ENCODE measurements around the gene PLXND1.

Gene PLXND1

DNA sequence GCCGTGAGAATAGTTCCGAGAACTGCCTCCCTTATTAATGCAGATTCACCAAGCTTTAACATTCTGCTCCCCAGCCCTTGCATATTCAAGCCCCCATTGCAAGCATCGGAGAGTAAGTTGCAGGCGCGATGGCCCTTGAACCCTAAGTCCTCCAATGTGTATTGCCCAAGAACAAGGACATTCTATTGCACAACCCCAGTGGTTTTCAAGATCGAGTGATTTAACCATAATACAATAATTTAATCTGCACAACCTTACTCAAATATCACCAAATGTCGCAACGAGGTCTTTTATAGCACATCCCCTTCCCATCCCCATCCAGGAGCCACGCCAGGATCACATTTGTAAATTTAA, 21.7 kb upstream of the PLXND1 start:
- DNase-seq (ENCODE audit: low spot score) = no peak

DNA sequence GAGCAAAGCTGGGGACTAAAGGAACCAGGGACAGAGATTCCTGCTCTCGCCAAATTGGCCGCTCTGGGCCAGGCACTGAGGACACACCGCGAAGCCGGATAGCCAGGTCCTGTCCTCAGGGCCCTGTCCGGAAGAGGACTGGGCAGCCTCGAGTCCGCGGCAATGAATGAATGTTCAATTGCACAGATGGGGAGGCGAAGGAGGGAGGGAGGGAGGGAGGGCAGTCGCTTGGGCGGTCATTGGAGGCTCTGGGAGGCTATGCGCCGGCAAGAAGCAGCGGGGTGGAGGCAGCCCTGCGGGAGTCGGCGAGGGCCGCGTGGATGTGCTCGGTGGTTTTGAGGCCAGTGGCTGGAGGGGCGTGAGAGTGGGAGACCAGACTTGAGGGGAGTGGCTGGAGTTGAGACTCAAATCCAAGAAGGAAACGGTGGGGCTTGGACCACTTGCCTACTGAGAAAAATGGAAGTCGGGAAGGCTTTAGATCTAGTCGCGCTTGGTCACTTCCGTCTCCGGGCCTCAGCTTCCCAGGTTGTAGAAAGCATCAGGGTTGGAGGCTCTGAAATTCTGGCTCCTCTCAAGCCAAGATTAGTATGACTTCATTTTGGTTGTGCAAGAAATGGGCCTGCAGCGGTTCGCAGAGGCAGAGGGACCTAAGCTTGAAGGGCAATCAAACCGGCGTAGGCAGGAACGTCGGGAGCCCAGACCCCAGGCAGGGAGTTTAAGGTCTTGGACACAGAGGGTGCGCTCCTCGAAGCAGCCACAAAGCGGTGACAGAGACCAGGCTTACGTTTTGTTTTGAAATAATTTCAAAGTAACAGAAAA, 21.1 kb upstream of the PLXND1 start:
- peak; percentile 83 for DNase-seq (ENCODE audit: low spot score)

DNA sequence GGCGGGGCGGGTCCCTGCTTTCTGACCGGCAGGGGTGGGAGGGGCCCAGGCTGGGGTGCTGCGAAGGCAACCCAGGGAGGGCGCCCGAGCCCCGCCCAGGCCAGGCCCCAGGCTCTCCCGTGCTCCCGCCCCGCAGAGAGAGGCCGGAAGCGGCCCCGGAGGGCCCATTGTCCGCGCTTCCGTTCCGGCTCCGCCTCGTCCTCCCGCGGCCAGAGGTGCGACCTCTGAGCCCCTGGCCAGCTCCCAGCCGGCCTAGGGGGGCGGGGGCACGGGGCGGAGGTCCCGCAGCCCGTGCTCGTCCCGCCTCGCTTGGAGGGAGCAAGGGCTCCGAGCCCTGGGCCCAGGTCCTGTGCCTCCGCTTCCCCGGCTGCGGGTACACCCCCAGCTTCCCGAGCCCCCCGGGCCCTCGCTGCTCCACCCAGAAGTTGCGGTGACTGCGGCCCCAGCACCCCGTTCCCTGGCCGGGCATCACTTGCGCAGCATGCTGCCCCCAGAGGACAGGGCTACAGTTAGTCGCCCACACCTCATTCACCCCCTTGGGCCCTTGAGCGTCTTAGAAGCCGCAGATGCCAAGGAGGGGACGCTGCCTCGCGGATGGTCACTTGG, 20.4 kb upstream of the PLXND1 start:
- no peak for DNase-seq (ENCODE audit: low spot score)

DNA sequence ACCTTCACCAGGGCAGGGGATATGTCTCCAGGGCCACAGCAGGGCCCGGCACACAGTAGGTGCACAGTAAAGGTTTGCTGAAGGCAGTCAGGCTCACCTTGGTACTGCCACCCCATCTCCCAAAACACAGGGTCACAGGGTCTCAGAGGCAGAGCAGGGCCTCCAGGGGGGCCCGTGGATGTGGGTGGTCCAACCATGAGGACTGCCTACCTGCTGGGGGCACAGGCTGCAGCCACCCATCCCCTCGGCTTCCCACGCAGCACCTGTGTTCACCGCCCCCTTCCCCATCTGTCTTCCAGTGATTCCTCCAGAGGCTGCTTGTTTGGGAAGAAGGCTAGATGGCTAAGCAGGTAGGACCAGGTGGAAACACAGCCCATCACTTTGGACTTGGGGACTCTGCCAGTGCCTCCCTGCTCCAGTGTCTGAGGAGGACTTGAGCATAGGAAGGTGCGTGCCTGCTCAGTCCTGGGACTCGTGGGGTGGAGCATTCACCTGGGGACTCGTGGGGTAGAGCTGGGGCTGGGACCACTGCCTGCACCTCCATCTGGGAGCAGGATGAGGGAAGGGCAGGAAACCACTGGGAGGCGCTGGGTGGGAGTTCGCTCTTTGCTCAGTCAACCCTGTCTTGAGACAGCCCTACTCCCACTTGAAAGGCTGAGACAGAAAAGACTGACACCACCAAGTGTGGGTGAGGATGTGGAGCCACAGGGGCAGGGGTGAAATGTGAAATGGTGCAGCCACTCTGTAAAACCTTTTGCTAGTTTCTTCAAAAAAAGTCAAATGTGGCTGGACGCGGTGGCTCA, 18.8 kb upstream of the PLXND1 start:
- no peak for DNase-seq (ENCODE audit: low spot score)

DNA sequence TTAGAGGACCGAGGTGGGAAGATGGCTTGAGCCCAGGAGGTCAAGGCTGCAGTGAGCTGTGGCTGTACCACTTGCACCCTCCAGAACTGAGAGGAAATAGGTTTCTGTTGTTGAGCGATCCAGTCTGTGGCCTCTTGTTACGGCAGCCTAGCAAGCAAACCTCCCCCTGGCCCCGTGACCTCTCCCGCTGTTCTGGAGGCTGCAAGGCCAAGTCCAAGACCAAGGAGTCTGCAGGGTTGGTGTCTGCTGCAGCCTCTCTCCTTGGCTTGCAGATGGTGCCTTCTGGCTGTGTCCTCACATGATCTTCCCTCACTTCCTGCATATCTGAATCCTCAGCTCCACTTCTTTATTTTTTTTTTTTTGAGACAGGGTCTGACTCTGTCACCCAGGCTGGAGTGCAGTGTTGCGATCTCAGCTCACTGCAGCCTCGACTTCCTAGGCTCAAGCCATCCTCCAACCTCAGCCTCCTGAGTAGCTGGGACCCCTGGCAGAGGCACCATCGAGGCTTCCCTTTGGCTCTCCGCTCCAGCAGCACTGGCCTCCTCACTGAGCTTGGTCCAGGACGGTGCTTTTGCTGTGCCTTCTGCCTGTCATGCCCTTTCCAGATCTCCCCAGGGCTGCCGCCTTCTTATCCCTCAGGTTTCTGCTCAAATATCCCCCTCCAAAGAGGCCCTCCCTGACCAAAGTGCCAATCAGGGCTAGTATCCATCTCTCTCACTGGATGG, 18.0 kb upstream of the PLXND1 start:
- DNase-seq (ENCODE audit: low spot score) = no peak

DNA sequence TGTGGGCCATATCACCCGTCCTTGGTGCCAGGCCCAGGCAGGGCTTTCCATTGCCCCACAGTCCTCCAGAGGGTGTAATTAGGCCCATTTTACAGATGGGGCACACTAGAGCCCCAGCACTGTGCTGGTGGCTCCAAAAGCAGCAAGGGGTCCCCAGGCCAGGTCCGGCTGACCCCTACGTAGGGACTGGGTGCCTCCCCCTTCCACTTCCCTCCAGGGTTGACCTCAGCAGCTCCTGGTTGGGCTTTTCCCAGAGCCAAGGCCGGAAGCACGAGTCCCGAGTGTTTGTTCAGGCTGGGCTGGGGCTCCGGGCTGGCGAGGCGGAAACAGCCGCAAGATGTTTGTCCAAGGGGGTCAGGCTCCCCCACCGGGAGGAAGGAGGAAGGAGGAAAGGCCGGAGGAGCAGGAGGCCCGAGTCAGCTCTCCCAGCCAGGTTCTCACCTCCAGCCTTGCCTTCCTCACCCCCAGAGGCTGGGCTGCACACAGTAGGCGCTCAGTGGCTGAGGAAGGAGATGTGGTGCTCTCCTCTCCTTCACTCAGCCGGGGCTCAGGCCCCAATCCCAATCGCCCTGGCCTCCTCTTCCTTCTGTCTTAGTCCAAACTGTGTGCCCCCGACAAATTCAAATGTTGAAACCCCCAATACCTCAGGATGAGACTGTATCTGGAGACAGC, 17.1 kb upstream of the PLXND1 start:
- no peak for DNase-seq (ENCODE audit: low spot score)

DNA sequence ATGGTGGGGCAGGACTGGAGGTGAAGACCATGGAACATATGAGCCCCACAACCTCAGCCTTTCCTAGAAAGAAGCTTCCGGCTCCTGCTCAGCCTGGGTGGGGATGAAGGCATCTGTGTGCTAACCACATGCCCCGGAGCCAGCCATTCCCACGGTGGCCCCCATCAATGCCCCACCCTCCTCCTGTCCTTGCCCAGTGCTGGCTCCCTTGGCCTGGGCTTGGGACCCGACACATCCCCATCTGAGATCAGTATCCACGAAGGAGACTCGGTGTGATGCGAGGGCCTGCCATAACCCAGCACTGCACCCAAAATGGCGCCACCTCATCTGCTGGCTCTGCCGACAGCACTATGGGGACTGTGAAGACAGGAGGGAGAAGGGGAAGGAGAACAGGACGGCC, 16.5 kb upstream of the PLXND1 start:
- no peak for DNase-seq (ENCODE audit: low spot score)

DNA sequence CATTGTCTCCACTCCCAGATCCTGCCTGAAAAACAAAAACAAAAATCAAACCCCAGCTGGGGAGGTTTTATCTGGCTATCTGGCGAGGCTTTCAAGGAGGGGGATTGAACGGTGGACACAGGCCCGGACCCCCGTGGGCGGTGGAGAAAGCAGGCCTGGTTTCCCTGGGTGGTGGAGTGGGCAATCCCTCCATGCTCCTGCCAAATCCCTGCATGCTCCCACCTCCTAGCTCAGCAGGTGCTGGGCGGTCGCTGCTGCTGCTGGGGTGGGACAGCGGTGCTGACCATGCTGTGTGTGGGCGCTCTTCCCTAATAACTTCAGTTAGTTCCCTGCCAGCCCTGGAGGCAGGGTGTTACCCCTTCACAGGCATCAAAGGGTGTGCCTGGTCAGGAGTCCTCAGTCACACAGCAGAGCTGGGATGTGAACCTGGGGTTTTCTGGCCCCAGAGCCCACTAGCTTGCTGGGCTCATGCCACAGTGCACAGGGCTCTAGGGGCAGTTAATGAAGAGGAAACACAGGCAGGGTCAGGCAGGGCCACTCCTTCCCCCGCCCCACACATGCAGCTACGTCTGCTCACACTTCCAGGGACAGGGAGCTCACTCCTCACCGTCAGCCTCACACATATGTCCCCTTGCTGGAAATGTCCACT, 15.9 kb upstream of the PLXND1 start:
- DNase-seq (ENCODE audit: low spot score) = no peak

DNA sequence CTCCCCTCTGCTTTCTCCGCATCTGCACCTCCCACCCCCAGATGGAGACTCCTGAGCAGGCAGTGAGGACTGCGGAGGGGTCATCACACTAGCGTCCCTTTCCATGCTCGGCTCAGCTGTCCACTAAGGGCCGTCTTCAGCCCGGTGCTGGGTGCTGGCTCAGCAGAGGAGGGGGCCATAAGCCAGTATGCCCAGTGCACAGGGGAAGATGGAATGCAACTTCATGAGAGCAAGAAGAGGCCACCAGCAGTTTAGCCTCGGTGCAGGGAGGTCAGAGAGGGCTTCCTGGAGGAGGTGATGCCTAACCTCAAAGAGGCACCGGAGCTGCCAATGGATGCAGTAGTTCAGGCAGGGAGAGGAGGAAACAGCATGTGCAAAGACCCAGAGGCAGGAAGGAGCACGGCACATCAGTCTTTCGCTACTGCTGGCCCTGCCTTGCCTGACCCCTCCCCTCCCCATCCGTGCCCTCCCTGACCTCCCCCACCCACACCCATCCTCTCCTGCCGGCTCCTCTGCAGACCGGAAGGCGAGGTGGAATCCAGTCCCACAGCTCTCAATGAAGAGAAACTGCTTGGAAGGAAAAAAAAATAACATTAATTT, 15.2 kb upstream of the PLXND1 start:
- no peak for DNase-seq (ENCODE audit: low spot score)

DNA sequence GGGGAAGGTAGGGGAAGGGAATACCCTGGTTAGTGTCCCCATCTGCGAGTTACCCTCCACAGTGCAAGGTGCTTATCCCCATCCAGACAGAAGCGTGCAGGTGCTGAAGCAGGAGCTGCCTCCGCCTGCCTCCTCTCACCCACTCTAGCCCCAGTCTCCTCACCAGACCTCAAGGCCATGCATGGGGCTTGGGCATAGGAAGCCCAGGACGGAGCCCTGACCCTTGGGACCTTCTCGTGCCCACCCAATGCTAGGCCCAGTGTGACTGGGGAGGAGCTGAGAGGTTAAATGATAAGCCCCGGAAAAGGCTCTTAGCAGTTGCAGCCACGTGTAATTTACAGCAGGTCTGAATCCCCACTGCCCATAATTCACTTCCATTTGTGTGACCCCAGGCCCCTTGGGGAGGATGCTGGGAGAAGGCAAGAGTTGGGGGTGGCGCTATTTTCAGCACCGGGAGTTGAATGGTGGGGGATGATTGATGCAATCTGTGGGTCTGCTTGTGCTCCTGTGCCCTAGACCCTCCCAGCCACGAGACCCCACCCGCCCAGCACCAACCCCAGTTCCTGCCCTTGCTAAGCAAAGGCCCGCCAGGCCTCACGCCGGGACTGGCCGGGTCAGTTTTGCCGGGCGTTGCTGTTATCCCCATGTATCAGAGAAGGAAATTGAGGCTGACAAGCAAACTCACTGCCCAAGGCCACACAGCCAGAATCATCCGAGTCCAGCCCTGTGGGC, 14.5 kb upstream of the PLXND1 start:
- DNase-seq (ENCODE audit: low spot score) = no peak

DNA sequence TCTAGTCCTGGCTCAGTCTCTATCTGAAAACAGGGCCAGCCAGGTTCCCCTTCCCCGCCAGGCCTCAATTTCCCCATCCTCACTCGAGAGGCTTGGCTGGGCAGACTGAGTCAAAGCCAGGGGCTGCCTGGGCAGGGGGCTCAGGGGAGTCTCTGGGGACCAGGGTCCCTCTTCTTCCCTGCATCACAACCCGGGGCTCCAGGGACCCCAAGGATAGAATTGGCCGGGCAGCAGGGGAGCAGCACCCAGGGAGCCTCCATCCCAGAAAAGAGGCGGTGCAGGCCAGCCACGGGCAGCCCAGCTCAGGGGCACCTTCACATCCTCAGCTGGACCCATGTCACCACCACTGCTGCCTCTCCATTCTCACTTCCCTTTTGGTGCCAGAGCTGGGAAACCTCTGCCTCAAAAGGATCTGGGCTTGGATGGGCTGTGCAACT, 13.3 kb upstream of the PLXND1 start:
- no peak for DNase-seq (ENCODE audit: low spot score)

DNA sequence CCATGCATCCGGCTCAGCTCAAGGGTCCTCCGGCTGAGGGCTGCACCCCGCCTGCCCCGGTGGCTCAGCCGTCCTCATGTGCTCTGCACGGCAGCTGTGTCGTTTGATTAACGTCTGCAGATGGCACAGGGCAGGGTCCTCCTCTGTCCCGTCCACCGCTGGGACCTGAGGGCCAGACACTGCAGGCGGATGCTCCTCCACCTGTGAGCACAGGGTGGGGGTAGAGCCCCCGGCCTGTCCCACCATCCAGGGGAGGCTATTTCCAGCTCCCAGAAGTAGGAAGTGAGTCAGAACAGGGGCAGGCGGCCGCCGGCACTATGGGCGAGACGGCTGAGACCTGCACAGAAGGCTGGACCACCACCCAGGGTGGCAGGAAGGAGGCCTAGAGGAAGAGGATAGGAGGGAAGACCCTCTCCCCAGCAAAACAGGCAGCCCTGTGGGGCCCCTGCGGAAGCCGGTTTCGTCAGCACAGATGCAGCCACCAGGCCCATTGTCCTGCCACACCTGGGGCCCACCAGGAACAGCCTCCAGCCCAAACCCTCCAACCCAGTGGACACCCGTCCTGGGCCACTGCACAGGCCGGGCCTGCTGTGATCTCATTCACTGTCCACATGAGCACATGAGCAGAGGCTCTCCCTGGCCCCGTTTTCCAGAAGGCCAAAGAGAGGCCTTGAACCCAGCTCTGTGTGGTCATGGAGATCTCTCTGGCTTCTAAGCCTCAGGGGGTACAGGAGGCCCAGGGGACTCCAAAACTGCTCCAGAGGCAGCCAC, 12.6 kb upstream of the PLXND1 start:
- no peak for DNase-seq (ENCODE audit: low spot score)

DNA sequence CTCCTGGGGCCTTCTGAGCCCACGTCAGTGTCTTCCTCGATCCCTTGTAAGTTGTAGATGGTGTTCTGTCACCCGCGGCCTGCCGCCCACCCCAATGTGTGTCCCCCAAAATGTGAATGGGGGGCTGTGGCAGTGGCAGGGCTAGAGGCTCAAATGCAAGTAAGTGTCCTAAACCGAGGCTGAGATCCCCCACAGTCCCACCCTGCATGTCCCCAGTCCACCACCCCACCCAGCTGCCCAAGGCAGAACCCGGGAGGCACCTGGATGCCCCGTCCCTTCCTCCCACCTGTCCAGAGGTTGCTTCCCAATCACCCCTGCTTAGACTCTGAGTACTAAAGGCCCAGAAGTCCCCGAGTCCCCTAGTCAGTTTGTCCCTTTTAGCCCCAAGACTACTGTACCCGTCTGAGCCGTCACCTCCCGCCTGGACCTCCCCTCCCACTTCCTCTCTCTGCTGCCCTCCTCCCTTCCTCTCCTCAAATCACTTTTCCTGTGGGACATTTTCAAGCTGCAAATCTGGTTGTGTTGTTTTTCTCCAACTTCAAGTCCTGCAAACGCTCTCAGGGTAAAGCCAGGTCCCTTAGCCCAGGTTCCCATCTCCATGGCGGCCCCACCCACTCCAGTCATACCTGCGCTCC, 11.8 kb upstream of the PLXND1 start:
- DNase-seq (ENCODE audit: low spot score) = no peak

DNA sequence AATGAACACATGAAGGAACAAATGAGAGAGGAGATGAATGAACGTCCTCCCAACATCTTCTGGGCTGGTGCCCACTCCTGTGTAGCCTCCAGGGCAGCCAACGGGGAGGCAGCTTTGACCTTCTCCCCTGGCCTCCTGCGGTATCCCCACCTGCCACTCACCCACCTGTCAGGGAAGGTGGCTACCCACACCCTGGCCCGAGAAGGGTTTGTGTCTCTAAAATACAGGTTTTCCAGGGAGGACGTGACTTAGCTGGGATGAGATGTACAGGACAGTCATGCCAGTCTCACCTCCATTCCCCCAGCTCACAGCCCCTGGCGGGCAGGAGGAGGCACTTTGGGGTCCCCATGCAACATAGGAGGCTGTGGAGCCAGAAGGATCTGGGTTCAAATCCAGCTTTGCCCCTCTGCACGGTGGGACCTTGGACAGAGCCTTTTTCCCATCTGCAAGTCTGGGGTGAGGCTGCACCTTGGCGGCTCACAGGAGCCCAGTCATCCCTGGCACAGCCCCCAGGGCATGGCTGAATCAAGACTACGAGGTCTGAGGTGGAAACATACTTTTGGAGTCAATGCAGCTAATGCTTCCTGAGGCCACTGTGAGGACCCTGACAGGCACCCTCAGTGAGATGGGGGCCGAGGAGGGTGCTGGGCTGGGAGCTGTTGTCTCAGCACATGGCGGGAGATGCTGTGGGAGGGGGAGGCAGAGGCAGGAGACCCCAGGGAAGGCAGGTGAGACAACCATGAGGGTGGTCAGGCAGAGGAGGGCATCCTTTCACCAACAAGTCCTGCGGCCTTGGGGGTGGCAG, 11.1 kb upstream of the PLXND1 start:
- no peak for DNase-seq (ENCODE audit: low spot score)

DNA sequence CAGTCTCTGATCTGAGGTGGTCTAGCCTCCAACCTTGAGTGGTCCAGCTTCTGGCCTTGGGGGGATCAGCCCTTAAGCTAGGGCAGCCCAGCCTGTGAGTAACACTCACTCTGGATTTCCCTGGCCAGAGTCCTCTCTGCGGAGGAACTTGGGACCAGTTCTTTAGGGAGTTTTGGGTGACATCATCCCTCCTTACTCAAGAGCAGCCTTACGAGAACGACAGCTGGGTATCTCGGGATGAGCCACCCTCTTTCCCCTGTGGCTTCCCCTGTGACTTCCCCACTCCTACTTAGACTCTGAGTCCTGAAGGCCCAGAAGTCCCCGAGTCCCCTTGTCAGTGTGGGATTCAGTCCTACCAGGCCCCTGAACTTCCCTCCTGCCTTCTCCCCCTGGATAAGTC, 10.2 kb upstream of the PLXND1 start:
- DNase-seq (ENCODE audit: low spot score) = no peak

DNA sequence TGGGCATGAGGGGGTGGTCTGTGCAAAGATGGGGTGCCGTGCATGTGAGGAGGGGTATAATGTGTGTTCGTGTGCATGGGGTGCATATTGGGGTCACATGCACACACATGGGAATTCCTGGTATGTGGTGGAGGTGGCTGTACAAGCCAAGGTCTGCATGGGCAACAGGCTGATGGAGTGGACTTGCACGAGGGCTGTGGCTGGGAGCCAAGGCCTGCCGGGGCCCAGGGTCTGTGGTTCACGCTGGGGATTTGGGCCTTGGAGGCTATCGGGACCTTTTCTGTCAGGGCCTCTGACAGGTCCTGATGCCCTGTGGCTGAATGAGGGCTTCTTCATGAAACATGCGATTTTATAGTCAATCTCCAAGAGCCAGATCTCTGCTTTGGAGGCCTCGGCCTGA, 9.8 kb upstream of the PLXND1 start:
- no peak for DNase-seq (ENCODE audit: low spot score)

DNA sequence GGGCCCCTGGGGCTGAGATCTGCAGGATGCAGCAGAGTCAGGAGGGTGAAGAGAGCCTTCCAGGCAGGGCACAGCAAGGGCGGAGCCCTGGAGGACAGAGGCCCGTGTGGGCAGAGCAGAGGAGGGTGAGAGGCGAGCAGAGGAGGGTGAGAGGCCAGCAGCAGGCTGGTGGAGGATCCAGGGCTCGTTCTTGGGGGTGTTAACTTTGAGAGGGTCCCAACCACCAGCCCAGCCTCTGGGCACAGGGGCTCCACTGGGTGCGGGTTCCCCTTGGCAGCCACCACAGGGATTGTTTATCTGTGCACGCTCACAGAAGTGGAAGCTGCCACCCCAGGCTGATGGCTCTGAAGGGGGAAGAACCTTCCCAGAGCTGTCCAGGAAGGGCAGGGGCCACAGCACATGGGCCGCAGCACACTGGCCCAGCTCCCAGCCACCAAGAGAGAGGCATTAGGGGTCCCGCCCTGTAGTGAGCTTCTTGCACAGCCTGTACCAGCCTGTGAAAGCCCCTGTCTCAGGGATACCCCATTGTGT, 9.3 kb upstream of the PLXND1 start:
- no peak for DNase-seq (ENCODE audit: low spot score)

DNA sequence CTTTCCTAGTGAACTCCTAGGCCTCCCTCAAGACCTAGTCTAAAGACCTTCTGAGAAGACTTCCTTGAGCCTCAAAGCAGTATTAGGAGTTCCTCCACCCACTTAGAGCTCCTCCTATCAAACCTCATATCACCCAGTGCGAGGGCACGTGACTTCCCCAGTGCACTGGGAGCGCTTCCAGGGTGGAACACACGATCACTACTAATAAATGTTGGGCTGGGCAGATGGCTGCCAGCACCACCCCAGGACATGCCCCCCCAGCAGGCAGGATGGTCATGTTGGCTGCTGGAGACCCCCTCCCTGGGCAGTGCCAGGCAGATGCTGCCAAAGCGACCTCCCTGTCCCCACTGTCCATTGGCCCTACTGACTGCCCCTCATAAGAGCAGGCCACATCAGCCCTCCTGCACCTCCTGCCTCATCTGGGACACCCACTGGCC, 8.5 kb upstream of the PLXND1 start:
- no peak for DNase-seq (ENCODE audit: low spot score)
